GM12865 (cell line): ENCODE results near the gene WDR70.

ENCODE experiments used
- DNase-seq: peaks from one replicate; pipeline ENCODE4 v3.0.0; 2010; ENCODE audit warnings: low read depth
- H3K4me3 ChIP-seq: 2 replicates; pipeline ENCODE4 v1.5.1; 2011; ENCODE audit warnings: mild to moderate bottlenecking, low read depth, low read length, control low read depth
- CTCF ChIP-seq: IDR thresholded peaks from 2 replicates; pipeline ENCODE4 v1.5.1; 2011; ENCODE audit warnings: low read length, control low read depth, low read depth, inconsistent platforms; ENCODE audit not compliant: insufficient read depth; ENCODE audit errors: missing control alignments

WDR70 gene

DNA sequence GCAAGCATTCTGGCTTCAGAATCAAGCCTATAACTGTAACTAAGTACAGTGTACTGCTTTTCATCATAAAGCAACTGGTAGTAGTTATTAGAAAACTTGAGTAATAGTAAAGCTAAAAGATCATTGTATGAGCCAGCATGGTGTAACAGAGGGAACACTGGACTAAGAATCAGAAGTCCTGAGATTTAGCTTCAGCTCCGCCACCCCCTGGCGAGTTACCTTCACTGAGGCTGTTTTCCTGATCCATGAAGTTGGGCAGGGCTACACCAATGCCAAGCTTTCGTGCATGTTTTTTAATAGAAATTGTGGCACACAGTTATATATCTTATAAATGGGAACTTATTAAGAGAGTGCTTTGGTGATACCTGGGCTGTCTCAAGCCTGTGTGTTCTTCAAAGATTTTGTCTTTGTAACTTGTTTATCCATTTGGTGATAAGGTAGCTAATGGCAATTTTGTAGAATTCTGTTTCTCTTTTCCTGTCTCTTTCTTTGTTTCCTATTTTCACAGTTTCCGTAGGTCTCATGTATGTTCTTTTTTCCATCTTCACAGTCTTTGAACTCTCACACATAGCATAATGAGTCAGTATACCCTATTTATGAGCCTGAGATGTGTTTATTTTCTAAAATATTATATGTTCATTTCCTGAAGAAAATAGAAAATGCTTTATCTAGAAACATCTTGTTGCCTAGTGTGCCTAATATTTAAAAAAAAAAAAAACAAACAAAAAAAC is 358.4 kb downstream of the WDR70 start:
- no peak overlapping the region for H3K4me3 ChIP-seq
- DNase-seq = no peak
- no peak for TF ChIP-seq CTCF

DNA sequence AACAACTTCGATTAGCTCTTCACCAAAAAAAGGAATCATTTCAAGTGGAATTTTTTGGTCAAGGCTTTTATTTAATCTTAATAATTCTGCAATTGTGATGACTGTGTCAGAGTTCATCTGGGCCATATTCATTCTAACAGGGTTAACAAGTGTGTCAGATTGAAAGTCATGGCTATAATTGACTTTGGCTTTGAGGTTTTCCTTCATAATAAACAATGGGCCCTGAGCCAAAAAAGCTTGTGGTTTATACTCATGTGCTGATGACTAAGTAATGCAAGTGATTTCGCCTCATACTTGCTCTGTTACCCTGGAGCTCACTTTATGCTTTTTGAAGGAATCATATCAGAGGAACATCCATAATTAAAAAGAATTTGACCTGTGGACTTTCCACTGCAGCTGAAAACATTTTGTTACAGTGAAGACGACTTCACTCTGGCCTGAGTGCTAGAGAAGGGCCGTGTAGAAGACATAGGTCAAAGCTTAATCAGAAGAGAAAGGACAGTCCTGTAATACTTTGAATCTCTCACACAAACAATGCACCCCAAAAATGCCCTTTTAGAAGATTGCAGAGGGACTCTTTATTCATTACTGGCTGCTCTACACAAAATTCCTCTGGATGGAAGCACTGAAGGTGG is 359.1 kb downstream of the WDR70 start:
- DNase-seq = peak; percentile 73
- no peak overlapping the region for H3K4me3 ChIP-seq
- TF ChIP-seq CTCF = no peak

- DNase-seq = no peak
- TF ChIP-seq CTCF = no peak
These were observed 359.9 kb downstream of the WDR70 start for GRCh38 chr5:37738865-37739488.

GRCh38 chr5:37739817-37740261 is 360.7 kb downstream of the WDR70 start:
- TF ChIP-seq CTCF = no peak
- DNase-seq = no peak
- H3K4me3 ChIP-seq = no peak overlapping the region

More at GRCh38 chr5:37738865-37739488, 359.9 kb downstream of the WDR70 start:
- no peak overlapping the region for H3K4me3 ChIP-seq

GRCh38 chr5:37740331-37741066 is 361.4 kb downstream of the WDR70 start:
- H3K4me3 ChIP-seq = no peak overlapping the region
- TF ChIP-seq CTCF = no peak
- no peak for DNase-seq

- DNase-seq = no peak
- H3K4me3 ChIP-seq = no peak overlapping the region
- TF ChIP-seq CTCF = no peak
These were observed 363.0 kb downstream of the WDR70 start for GRCh38 chr5:37742111-37742510.
